IMR-90 (cell line): ENCODE data around the gene SLC6A20. TPM values are rescaled to one million over a fixed set of nuclear protein-coding genes. Genes with fewer than 3 reads are reported as not detected.

ENCODE experiments used
- ATAC-seq: fragments of 200-7000 bp; cut with Tn5 transposase; 2 replicates; pipeline ENCODE4 v1.9.1; 2020; ENCODE audit warnings: low read depth, mild to moderate bottlenecking, moderate library complexity
- BruUV-seq: library from RNA; stranded (reverse); fragments of 400-500 nt; replicated peaks from 2 replicates; lab custom pipeline; 2021; lab: Mats Ljungman, UMichigan
- CTCF ChIA-PET: fragments of 300-600 bp; formaldehyde crosslinking; extraction: SDS; loops from one replicate; lab custom pipeline; 2021; ENCODE audit warnings: antibody characterized with exemption; lab: Yijun Ruan, JAX
- POLR2A ChIA-PET: fragments of 300-600 bp; sonication (Branson Sonifier 250); formaldehyde crosslinking; loops from one replicate; lab custom pipeline; 2022; ENCODE audit warnings: antibody characterized with exemption; ENCODE audit not compliant: unreplicated experiment; lab: Charles Lee
- DNase-seq: peaks from one replicate; pipeline ENCODE4 v3.0.0; 2013
- H2AFZ ChIP-seq: replicated peaks from 2 replicates; pipeline ENCODE3; 2013; ENCODE audit warnings: low read length, mild to moderate bottlenecking; ENCODE audit not compliant: poor library complexity
- H2AK5ac ChIP-seq: 2 replicates; pipeline ENCODE4 v1.6.1; 2013; ENCODE audit warnings: low read depth, low read length, inconsistent platforms
- H2AK9ac ChIP-seq: replicated peaks from 2 replicates; pipeline ENCODE3; 2013; ENCODE audit warnings: mild to moderate bottlenecking, low read depth, low read length, moderate library complexity; ENCODE audit not compliant: poor library complexity
- H2BK120ac ChIP-seq: 2 replicates; pipeline ENCODE4 v1.6.1; 2013; ENCODE audit warnings: low read depth, low read length, inconsistent platforms
- H2BK15ac ChIP-seq: 3 replicates; pipeline ENCODE4 v1.6.1; 2013; ENCODE audit warnings: low read depth, low read length, inconsistent platforms
- H2BK20ac ChIP-seq: 2 replicates; pipeline ENCODE4 v1.6.1; 2013; ENCODE audit warnings: low read depth, mild to moderate bottlenecking, inconsistent platforms, low read length, moderate library complexity
- H2BK5ac ChIP-seq: 2 replicates; pipeline ENCODE4 v1.6.1; 2013; ENCODE audit warnings: mild to moderate bottlenecking, low read depth, low read length, inconsistent platforms; ENCODE audit not compliant: poor library complexity, severe bottlenecking
- H3K14ac ChIP-seq: replicated peaks from 2 replicates; pipeline ENCODE4 v1.6.1; 2013; ENCODE audit warnings: low read depth, low read length, inconsistent platforms
- H3K18ac ChIP-seq: 2 replicates; pipeline ENCODE4 v1.6.1; 2013; ENCODE audit warnings: low read depth, low read length, control low read depth
- H3K23ac ChIP-seq: 2 replicates; pipeline ENCODE4 v1.6.1; 2013; ENCODE audit warnings: low read depth, low read length, inconsistent platforms
- H3K27ac ChIP-seq: 2 replicates; pipeline ENCODE4 v1.5.1; 2013; ENCODE audit warnings: mild to moderate bottlenecking, control low read depth, low read length; ENCODE audit not compliant: insufficient read depth
- H3K27me3 ChIP-seq: 2 replicates; pipeline ENCODE4 v1.6.1; 2013; ENCODE audit warnings: low read length; ENCODE audit not compliant: control insufficient read depth, insufficient read depth
- H3K36me3 ChIP-seq: 2 replicates; pipeline ENCODE4 v1.6.1; 2013; ENCODE audit warnings: low read length, mixed read lengths; ENCODE audit not compliant: control insufficient read depth, insufficient read depth
- H3K4ac ChIP-seq: 2 replicates; pipeline ENCODE4 v1.6.1; 2013; ENCODE audit warnings: low read depth, low read length, inconsistent platforms
- H3K4me1 ChIP-seq: 2 replicates; pipeline ENCODE4 v1.6.1; 2013; ENCODE audit warnings: low read length, mixed read lengths; ENCODE audit not compliant: control insufficient read depth, insufficient read depth
- H3K4me2 ChIP-seq: 2 replicates; pipeline ENCODE4 v1.6.1; 2013; ENCODE audit warnings: low read depth, mild to moderate bottlenecking, control low read depth, low read length, moderate library complexity
- H3K4me3 ChIP-seq: 2 replicates; pipeline ENCODE4 v1.5.1; 2013; ENCODE audit warnings: low read depth, mild to moderate bottlenecking, control low read depth, low read length, moderate library complexity; ENCODE audit not compliant: insufficient read depth
- H3K56ac ChIP-seq: 2 replicates; pipeline ENCODE4 v1.6.1; 2013; ENCODE audit warnings: low read length, inconsistent platforms; ENCODE audit not compliant: insufficient read depth; ENCODE audit errors: extremely low read depth
- H3K79me1 ChIP-seq, 2 experiments: 2 replicates each; pipeline ENCODE4 v1.6.1; 2013; ENCODE audit warnings: low read length in 2 of 2, inconsistent platforms in 1 of 2, low read depth in 1 of 2
- H3K9ac ChIP-seq: 2 replicates; pipeline ENCODE4 v1.6.1; 2013; ENCODE audit warnings: low read depth, low read length, control low read depth
- H3K9me1 ChIP-seq: 2 replicates; pipeline ENCODE4 v1.6.1; 2013; ENCODE audit warnings: low read length, inconsistent platforms; ENCODE audit not compliant: insufficient read depth
- H3K9me3 ChIP-seq: 2 replicates; pipeline ENCODE4 v1.6.1; 2013; ENCODE audit warnings: low read length; ENCODE audit not compliant: control insufficient read depth, insufficient read depth
- H4K20me1 ChIP-seq: 2 replicates; pipeline ENCODE4 v1.6.1; 2013; ENCODE audit warnings: low read length, inconsistent platforms; ENCODE audit not compliant: insufficient read depth
- H4K5ac ChIP-seq: 2 replicates; pipeline ENCODE4 v1.6.1; 2013; ENCODE audit warnings: mild to moderate bottlenecking, low read depth, low read length, control low read depth
- H4K8ac ChIP-seq, 2 experiments: 2 replicates each; pipeline ENCODE4 v1.6.1; 2013; ENCODE audit warnings: low read depth in 2 of 2, low read length in 2 of 2, control low read depth in 1 of 2, inconsistent platforms in 1 of 2
- H4K91ac ChIP-seq: 2 replicates; pipeline ENCODE4 v1.6.1; 2013; ENCODE audit warnings: low read depth, low read length, inconsistent platforms; ENCODE audit not compliant: insufficient read depth
- BHLHE40 ChIP-seq: fragments of 150-350 bp; IDR thresholded peaks from 2 replicates; pipeline ENCODE4 v1.6.1; 2016; ENCODE audit warnings: mild to moderate bottlenecking, low read depth, low read length
- CEBPB ChIP-seq: IDR thresholded peaks from 2 replicates; pipeline ENCODE4 v1.6.1; 2012; ENCODE audit warnings: low read depth, low read length, improper control_type of control experiment
- CHD1 ChIP-seq: IDR thresholded peaks from 2 replicates; pipeline ENCODE4 v1.6.1; 2012; ENCODE audit warnings: low read depth, low read length, improper control_type of control experiment
- CTCF ChIP-seq: conservative IDR thresholded peaks from 2 replicates; pipeline ENCODE4 v1.5.1; 2012; ENCODE audit warnings: mild to moderate bottlenecking, low read depth, low read length, improper control_type of control experiment
- FOS ChIP-seq: fragments of 150-350 bp; IDR thresholded peaks from 2 replicates; pipeline ENCODE4 v1.6.1; 2016; ENCODE audit warnings: low read depth, low read length
- MAFK ChIP-seq: IDR thresholded peaks from 2 replicates; pipeline ENCODE4 v1.6.1; 2012; ENCODE audit warnings: low read depth, low read length, improper control_type of control experiment
- MAZ ChIP-seq: IDR thresholded peaks from 2 replicates; pipeline ENCODE4 v1.6.1; 2012; ENCODE audit warnings: low read depth, mild to moderate bottlenecking, low read length, improper control_type of control experiment, moderate library complexity, borderline replicate concordance
- MXI1 ChIP-seq: IDR thresholded peaks from 2 replicates; pipeline ENCODE4 v1.6.1; 2012; ENCODE audit warnings: low read depth, mild to moderate bottlenecking, low read length, moderate library complexity, borderline replicate concordance
- NFE2L2 ChIP-seq: fragments of 150-350 bp; IDR thresholded peaks from 2 replicates; pipeline ENCODE4 v1.6.1; 2016; ENCODE audit warnings: low read depth, mild to moderate bottlenecking, low read length
- POLR2A ChIP-seq: IDR thresholded peaks from 2 replicates; pipeline ENCODE4 v1.6.1; 2012; ENCODE audit warnings: mild to moderate bottlenecking, low read depth, low read length
- RAD21 ChIP-seq: IDR thresholded peaks from 2 replicates; pipeline ENCODE4 v1.6.1; 2012; ENCODE audit warnings: low read length, improper control_type of control experiment
- RCOR1 ChIP-seq: IDR thresholded peaks from 2 replicates; pipeline ENCODE4 v1.6.1; 2012; ENCODE audit warnings: mild to moderate bottlenecking, low read length, improper control_type of control experiment; ENCODE audit not compliant: insufficient replicate concordance
- RFX5 ChIP-seq: IDR thresholded peaks from 2 replicates; pipeline ENCODE4 v1.8.0; 2012; ENCODE audit warnings: low read depth, mild to moderate bottlenecking, low read length, moderate library complexity
- WGBS, 2 experiments: methylation state at CpG; one replicate each; pipeline versions ENCODE4 v1.1.5 to v1.1.7; 2013; ENCODE audit warnings: missing lambda C conversion rate in 2 of 2; ENCODE audit not compliant: insufficient read length in 1 of 2; ENCODE audit errors: extremely low coverage in 2 of 2; 5-methylcytosine and 5-hydroxymethylcytosine counted together
- dilution Hi-C: fragments of 300-500 bp; cut with HindIII; formaldehyde crosslinking; loops from one replicate; pipeline ENCODE4 v1.14.3; 2018; ENCODE audit warnings: low sequenced_read_pairs; ENCODE audit not compliant: unreplicated experiment
- in situ Hi-C: fragments of 300-500 bp; cut with MboI; formaldehyde crosslinking; loops from 3 replicates; pipeline ENCODE4 v1.14.3; 2019; ENCODE audit warnings: low sequenced_read_pairs, inconsistent platforms, mixed read lengths
- intact Hi-C: fragments of 100-400 bp; cut with micrococcal nuclease; formaldehyde crosslinking; loops from 2 replicates; pipeline ENCODE4 v1.10.0; 2022
- polyA plus RNA-seq, 3 experiments: library from polyadenylated mRNA; depleted of rRNA; stranded (reverse); fragments of >200 nt; gene quantifications; 2 replicates each; pipeline ENCODE4 v1.2.3, GENCODE V29; 2012; ENCODE audit warnings: low replicate concordance in 1 of 3
- total RNA-seq: library from RNA; depleted of rRNA; stranded (reverse); fragments of >200 nt; gene quantifications from 2 replicates; pipeline ENCODE4 v1.2.3, GENCODE V29; 2012
- TF ChIP-seq, protein P1 (sequence below): fragments of 150-350 bp; IDR thresholded peaks from 2 replicates; pipeline ENCODE4 v1.6.1; 2016; ENCODE audit warnings: low read depth, mild to moderate bottlenecking, low read length, moderate library complexity, borderline replicate concordance

Gene SLC6A20
- total and polyA plus RNA-seq, 2 of the 4 experiments (the other 2 are of a cell fraction), result not detected

DNA sequence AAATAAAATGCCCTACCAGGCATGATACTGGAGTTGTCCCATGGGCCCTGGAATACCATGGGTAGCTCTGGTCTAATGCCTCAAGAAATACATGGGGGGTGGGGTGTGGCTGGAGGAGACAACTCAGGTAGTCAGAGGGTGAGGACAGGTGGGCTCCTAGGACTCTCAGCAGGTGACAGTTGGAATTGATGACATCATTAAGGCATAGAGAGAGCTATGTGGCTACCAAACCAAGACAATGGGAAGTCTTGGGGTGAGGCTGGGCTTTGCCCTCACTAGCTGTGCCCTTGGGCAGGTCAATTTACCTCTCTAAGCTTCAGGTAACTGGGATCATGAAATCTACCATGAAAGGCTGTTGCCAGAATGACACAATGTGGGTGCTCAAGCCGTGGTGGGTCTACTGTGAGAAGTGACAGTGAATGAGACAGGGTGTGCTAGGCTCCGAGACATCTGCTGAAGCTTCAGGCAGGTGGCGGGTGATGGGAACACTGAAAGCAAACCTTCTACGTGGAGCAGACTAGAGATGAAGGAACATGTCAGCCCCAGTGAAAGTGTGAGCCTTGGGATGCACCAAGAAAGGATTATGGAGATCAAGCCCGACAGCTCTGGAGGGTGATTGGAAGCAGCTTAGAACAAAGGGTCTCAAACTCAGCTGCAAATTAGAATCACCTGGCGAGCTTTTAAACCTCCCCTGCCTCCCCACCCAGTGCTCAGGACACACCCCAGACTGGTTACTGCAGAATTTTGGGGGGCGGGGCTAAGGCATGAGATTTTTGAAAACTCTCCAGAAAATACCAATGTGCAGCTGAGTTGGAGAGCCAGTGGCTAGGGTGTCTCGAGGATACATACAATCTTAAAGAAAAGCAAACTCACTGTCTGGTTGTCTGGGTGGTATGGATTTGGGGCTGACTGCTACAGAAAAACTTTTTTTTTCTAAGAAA, 21.5 kb downstream of the SLC6A20 start:
- no peak for TF ChIP-seq RFX5
- TF ChIP-seq POLR2A, result no peak
- TF ChIP-seq RCOR1, result no peak
- TF ChIP-seq RAD21, result no peak
- no peak for TF ChIP-seq CHD1
- no peak for TF ChIP-seq MXI1
- no peak for TF ChIP-seq FOS
- TF ChIP-seq CEBPB, result no peak
- TF ChIP-seq BHLHE40, result no peak
- TF ChIP-seq, protein P1, sequence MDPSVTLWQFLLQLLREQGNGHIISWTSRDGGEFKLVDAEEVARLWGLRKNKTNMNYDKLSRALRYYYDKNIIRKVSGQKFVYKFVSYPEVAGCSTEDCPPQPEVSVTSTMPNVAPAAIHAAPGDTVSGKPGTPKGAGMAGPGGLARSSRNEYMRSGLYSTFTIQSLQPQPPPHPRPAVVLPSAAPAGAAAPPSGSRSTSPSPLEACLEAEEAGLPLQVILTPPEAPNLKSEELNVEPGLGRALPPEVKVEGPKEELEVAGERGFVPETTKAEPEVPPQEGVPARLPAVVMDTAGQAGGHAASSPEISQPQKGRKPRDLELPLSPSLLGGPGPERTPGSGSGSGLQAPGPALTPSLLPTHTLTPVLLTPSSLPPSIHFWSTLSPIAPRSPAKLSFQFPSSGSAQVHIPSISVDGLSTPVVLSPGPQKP, result no peak
- TF ChIP-seq CTCF, result no peak
- no peak for TF ChIP-seq NFE2L2
- no peak for TF ChIP-seq MAZ
- TF ChIP-seq MAFK, result no peak
- ATAC-seq (no peak), DNase-seq (no peak)
- H3K4me3 ChIP-seq, result no peak overlapping the region
- H3K18ac ChIP-seq, result no peak overlapping the region
- H2BK120ac ChIP-seq, result no peak overlapping the region
- H3K36me3 ChIP-seq, result no peaks in the 10 kb centered on the region
- H2AFZ ChIP-seq, result no peak overlapping the region
- no peak overlapping the region for H2BK15ac ChIP-seq
- no peaks in the 10 kb centered on the region for H4K20me1 ChIP-seq
- intact Hi-C loops, result no loop called here
- no peaks in the 10 kb centered on the region for H3K79me1 ChIP-seq
- no peaks in the 10 kb centered on the region for H3K9me1 ChIP-seq
- dilution Hi-C loops, result no loop called here
- no peak overlapping the region for H3K23ac ChIP-seq
- no peak overlapping the region for H2BK20ac ChIP-seq
- H2BK5ac ChIP-seq, result no peak overlapping the region
- H3K4me2 ChIP-seq, result no peak overlapping the region
- peaks cover 5% of the 10 kb centered on the region; the same call in 1 of the 2 replicates for H3K9me3 ChIP-seq
- no peak overlapping the region for H2AK5ac ChIP-seq
- no peak overlapping the region for H4K91ac ChIP-seq
- H3K14ac ChIP-seq, result no peak overlapping the region
- H2AK9ac ChIP-seq, result no peak overlapping the region
- no peak overlapping the region for H3K9ac ChIP-seq
- 50% methylated on average over 3 of the region's 8 CpGs; no CpG with 5 or more reads in 1 of the 2 experiments for WGBS, 2 experiments
- H3K4ac ChIP-seq, result no peak overlapping the region
- POLR2A ChIA-PET, result no interaction called here
- in situ Hi-C loops, result no loop called here
- no peak overlapping the region for H3K27ac ChIP-seq
- BruUV-seq, result no TSS peak
- H3K56ac ChIP-seq, result no peak overlapping the region
- CTCF ChIA-PET, result interaction anchor here (0.5 kb wide), 1 partner anchor 15 kb away, joined by 4 read pairs; no protein-coding TSS in a partner anchor
- H3K27me3 ChIP-seq, result peaks cover 86% of the 10 kb centered on the region
- no peak overlapping the region for H4K8ac ChIP-seq
- H4K5ac ChIP-seq, result no peak overlapping the region
- no peaks in the 10 kb centered on the region for H3K4me1 ChIP-seq
